Effector memory CD4-positive, alpha-beta T cell (primary cell): ENCODE measurements around the gene CLASRP.

ENCODE experiments used
- DNase-seq, 3 donors: peaks; one replicate each; pipeline ENCODE4 v3.0.0-alpha.2; 2020
- H3K27ac ChIP-seq: 2 replicates; pipeline ENCODE4 v1.7.0; 2013; ENCODE audit warnings: mild to moderate bottlenecking, low read length, moderate library complexity; ENCODE audit not compliant: insufficient read depth, poor library complexity, severe bottlenecking
- H3K27me3 ChIP-seq: replicated peaks from 2 replicates; pipeline ENCODE4 v1.7.0; 2013; ENCODE audit warnings: mild to moderate bottlenecking, low read length; ENCODE audit not compliant: insufficient read depth, control insufficient read depth, poor library complexity, severe bottlenecking
- H3K36me3 ChIP-seq: 2 replicates; pipeline ENCODE4 v1.7.0; 2013; ENCODE audit warnings: mild to moderate bottlenecking, low read length, moderate library complexity; ENCODE audit not compliant: control insufficient read depth, insufficient read depth
- H3K4me1 ChIP-seq: 2 replicates; pipeline ENCODE4 v1.7.0; 2013; ENCODE audit warnings: low read length, mild to moderate bottlenecking; ENCODE audit not compliant: control insufficient read depth, insufficient read depth, poor library complexity, severe bottlenecking
- H3K4me3 ChIP-seq: 2 replicates; pipeline ENCODE4 v1.7.0; 2013; ENCODE audit warnings: low read length, low read depth, mild to moderate bottlenecking; ENCODE audit not compliant: insufficient read depth, poor library complexity, severe bottlenecking
- H3K9me3 ChIP-seq: 2 replicates; pipeline ENCODE4 v1.7.0; 2013; ENCODE audit warnings: mild to moderate bottlenecking, low read length, moderate library complexity; ENCODE audit not compliant: control insufficient read depth

CLASRP gene

GRCh38 chr19:45041125-45041524 lies 2.3 kb downstream of the CLASRP start:
- Histone ChIP-seq H3K27me3 (no peaks in the 10 kb centered on the region), H3K36me3 (peaks cover 41% of the 10 kb centered on the region), H3K9me3 (no peaks in the 10 kb centered on the region), H3K4me3 (no peak overlapping the region), H3K4me1 (peaks cover 23% of the 10 kb centered on the region), H3K27ac (peak overlapping the region; percentile 24)
- DNase-seq = no peak

GRCh38 chr19:45045671-45046353 lies 7.0 kb downstream of the CLASRP start:
- Histone ChIP-seq H3K27ac (no peak overlapping the region), H3K36me3 (peaks cover 48% of the 10 kb centered on the region), H3K4me1 (peaks cover 13% of the 10 kb centered on the region), H3K4me3 (no peak overlapping the region), H3K9me3 (no peaks in the 10 kb centered on the region), H3K27me3 (no peaks in the 10 kb centered on the region)
- DNase-seq = no peak

- H3K27me3 ChIP-seq = no peaks in the 10 kb centered on the region
- peaks cover 11% of the 10 kb centered on the region for H3K4me1 ChIP-seq
- no peak for DNase-seq
- H3K36me3 ChIP-seq = peaks cover 45% of the 10 kb centered on the region
- H3K4me3 ChIP-seq = no peak overlapping the region
- no peaks in the 10 kb centered on the region for H3K9me3 ChIP-seq
- H3K27ac ChIP-seq = no peak overlapping the region
These were observed 7.5 kb downstream of the CLASRP start for GRCh38 chr19:45046355-45046754.

GRCh38 chr19:45047188-45047797 lies 8.4 kb downstream of the CLASRP start:
- H3K36me3 ChIP-seq = peaks cover 40% of the 10 kb centered on the region
- H3K4me3 ChIP-seq = no peak overlapping the region
- H3K4me1 ChIP-seq = peaks cover 4% of the 10 kb centered on the region

GRCh38 chr19:45049073-45049736 lies 10.4 kb downstream of the CLASRP start:
- Histone ChIP-seq H3K4me3 (no peak overlapping the region), H3K9me3 (no peaks in the 10 kb centered on the region), H3K4me1 (peaks cover 4% of the 10 kb centered on the region), H3K27ac (peak overlapping the region; percentile 22), H3K27me3 (no peaks in the 10 kb centered on the region), H3K36me3 (peaks cover 39% of the 10 kb centered on the region)
- no peak for DNase-seq

More at GRCh38 chr19:45047188-45047797, 8.4 kb downstream of the CLASRP start:
- no peak for DNase-seq
- no peak overlapping the region for H3K27ac ChIP-seq
- H3K27me3 ChIP-seq = no peaks in the 10 kb centered on the region
- no peaks in the 10 kb centered on the region for H3K9me3 ChIP-seq

- Histone ChIP-seq H3K4me3 (no peak overlapping the region), H3K27ac (no peak overlapping the region), H3K27me3 (no peaks in the 10 kb centered on the region), H3K4me1 (peaks cover 4% of the 10 kb centered on the region), H3K9me3 (no peaks in the 10 kb centered on the region), H3K36me3 (peaks cover 38% of the 10 kb centered on the region)
- DNase-seq = no peak
These were observed 11.2 kb downstream of the CLASRP start for GRCh38 chr19:45050036-45050435.

- peaks cover 4% of the 10 kb centered on the region for H3K4me1 ChIP-seq
- no peaks in the 10 kb centered on the region for H3K9me3 ChIP-seq
- DNase-seq = no peak
- H3K36me3 ChIP-seq = peaks cover 49% of the 10 kb centered on the region
- H3K4me3 ChIP-seq = no peak overlapping the region
- no peak overlapping the region for H3K27ac ChIP-seq
- no peaks in the 10 kb centered on the region for H3K27me3 ChIP-seq
These were observed 13.2 kb downstream of the CLASRP start for GRCh38 chr19:45051929-45052579.

- peaks cover 89% of the 10 kb centered on the region for H3K36me3 ChIP-seq
- no peak for DNase-seq
These were observed 18.0 kb downstream of the CLASRP start for GRCh38 chr19:45056831-45057230.

GRCh38 chr19:45057444-45057843 lies 18.6 kb downstream of the CLASRP start:
- H3K4me1 ChIP-seq = no peaks in the 10 kb centered on the region
- H3K36me3 ChIP-seq = peaks cover 88% of the 10 kb centered on the region
- H3K9me3 ChIP-seq = no peaks in the 10 kb centered on the region
- no peak for DNase-seq
- no peaks in the 10 kb centered on the region for H3K27me3 ChIP-seq
- H3K4me3 ChIP-seq = no peak overlapping the region
- no peak overlapping the region for H3K27ac ChIP-seq

More at GRCh38 chr19:45056831-45057230, 18.0 kb downstream of the CLASRP start:
- Histone ChIP-seq H3K4me1 (no peaks in the 10 kb centered on the region), H3K9me3 (no peaks in the 10 kb centered on the region), H3K4me3 (no peak overlapping the region), H3K27me3 (no peaks in the 10 kb centered on the region), H3K27ac (no peak overlapping the region)
